ENCODE measurements around the gene TBCK. TPM values are rescaled to one million over a fixed set of nuclear protein-coding genes. Genes with fewer than 3 reads are reported as not detected.

The TBCK gene
- total and polyA plus RNA-seq, 10 donors: 6.7 to 61.3 (median 44.7) TPM

DNA sequence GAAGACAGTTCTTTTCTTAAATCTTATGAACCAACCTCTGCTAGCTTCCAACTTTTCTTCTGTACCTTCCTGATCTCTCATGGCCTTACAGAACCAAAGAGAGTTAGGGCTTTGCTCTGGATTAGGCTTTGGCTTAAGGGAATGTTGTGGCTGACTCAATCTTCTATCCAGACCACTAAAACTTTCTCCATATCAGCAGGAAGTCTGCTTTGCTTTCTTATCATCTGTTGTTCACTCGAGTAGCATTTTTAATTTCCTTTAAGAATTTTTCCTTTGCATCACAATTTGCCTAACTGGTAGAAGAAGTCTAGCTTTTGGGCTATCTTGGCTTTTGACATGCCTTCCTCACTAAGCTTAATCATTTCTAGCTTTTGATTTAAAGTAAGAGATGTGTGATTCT lies 167.0 kb downstream of the TBCK start:
- intact Hi-C loops (cut with DNase I; ENCODE audit: low total_unique reads): no loop called here
- Histone ChIP-seq H3K4me3 (no peak overlapping the region), H3K36me3 (peaks cover 0 to 57% (median 2%) of the 10 kb centered on the region in 6 donors), H3K27ac (no peak overlapping the region), H3K4me1 (no peaks in the 10 kb centered on the region), H3K9me3 (peaks cover 6 to 52% (median 47%) of the 10 kb centered on the region in 8 donors), H3K27me3 (replicated peaks in 1 of 7) (no peaks in the 10 kb centered on the region)
- TF ChIP-seq POLR2AphosphoS5 (IDR thresholded peaks at IDR 0.05) (no peak), POLR2A (IDR thresholded peaks at IDR 0.05) (no peak)
- TF ChIP-seq, protein P1, sequence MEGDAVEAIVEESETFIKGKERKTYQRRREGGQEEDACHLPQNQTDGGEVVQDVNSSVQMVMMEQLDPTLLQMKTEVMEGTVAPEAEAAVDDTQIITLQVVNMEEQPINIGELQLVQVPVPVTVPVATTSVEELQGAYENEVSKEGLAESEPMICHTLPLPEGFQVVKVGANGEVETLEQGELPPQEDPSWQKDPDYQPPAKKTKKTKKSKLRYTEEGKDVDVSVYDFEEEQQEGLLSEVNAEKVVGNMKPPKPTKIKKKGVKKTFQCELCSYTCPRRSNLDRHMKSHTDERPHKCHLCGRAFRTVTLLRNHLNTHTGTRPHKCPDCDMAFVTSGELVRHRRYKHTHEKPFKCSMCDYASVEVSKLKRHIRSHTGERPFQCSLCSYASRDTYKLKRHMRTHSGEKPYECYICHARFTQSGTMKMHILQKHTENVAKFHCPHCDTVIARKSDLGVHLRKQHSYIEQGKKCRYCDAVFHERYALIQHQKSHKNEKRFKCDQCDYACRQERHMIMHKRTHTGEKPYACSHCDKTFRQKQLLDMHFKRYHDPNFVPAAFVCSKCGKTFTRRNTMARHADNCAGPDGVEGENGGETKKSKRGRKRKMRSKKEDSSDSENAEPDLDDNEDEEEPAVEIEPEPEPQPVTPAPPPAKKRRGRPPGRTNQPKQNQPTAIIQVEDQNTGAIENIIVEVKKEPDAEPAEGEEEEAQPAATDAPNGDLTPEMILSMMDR (IDR thresholded peaks at IDR 0.05 in 8 of 11, conservative IDR thresholded peaks at IDR 0.05 in 3 of 11): no peak
- 75 to 89% (median 82%) methylated on average over 1 of the region's 1 CpG for WGBS, 5 donors
- no peak for DNase-seq

DNA sequence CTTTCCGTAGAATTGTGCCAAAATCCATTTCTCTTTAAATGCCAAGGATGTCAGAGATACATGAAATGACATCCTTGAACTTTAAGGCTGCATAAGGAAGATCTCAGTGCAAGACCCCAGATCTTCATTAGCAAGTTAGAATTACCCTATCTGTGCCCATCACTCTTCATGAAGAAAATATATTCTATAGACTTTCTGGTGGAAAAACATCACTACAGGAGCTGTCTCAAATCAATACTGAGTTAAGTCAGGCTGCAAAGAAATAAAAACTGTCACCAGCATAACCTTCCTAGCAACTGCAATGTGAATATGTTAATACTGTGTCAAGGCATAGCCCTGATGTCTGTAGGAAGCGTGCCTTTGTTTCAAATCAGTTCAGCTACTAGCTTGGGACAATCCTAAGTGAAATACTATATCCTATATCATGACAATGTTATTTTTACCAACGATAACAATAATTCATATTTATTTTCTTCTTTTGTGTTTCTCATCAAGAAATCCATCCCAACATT lies 173.3 kb downstream of the TBCK start:
- Histone ChIP-seq H3K9me3 (peaks cover 0 to 30% (median 24%) of the 10 kb centered on the region in 8 donors), H3K27me3 (replicated peaks in 1 of 7) (no peaks in the 10 kb centered on the region), H3K27ac (no peak overlapping the region), H3K36me3 (peaks cover 0 to 40% (median 2%) of the 10 kb centered on the region in 6 donors), H3K4me3 (no peak overlapping the region), H3K4me1 (no peaks in the 10 kb centered on the region)
- no peak for TF ChIP-seq POLR2AphosphoS5 (IDR thresholded peaks at IDR 0.05)
- TF ChIP-seq, protein P1 (IDR thresholded peaks at IDR 0.05 in 8 of 11, conservative IDR thresholded peaks at IDR 0.05 in 3 of 11): no peak
- no peak for TF ChIP-seq POLR2A (IDR thresholded peaks at IDR 0.05)
- no peak for DNase-seq
- intact Hi-C loops (cut with DNase I; ENCODE audit: low total_unique reads): no loop called here
- WGBS, 5 donors: 84 to 89% (median 87%) methylated on average over 3 of the region's 3 CpGs

DNA sequence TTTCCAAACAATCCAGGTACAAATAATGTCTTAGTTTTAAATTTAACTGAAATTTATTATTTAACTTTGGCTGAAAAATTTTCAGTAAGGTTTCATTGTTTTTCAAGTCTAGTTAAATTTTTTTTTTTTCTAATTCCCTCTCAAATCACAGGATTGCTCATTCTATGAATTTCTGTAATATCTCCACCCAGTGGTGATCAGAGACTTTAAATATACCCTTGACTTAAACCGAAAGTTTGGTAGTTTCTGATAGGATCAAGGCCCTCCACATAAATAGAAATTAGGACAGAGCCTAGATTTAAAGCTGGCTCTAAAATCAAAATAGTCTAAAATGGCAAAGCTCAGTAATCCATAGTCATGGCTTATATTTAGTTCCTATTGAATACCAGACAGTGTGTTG lies 175.4 kb downstream of the TBCK start:
- Histone ChIP-seq H3K27me3 (replicated peaks in 1 of 7) (no peaks in the 10 kb centered on the region), H3K36me3 (peaks cover 0 to 27% (median 0%) of the 10 kb centered on the region in 6 donors), H3K4me3 (no peak overlapping the region), H3K27ac (no peak overlapping the region), H3K9me3 (peaks cover 0 to 10% (median 4%) of the 10 kb centered on the region in 8 donors), H3K4me1 (no peaks in the 10 kb centered on the region)
- intact Hi-C loops (cut with DNase I; ENCODE audit: low total_unique reads): no loop called here
- DNase-seq: no peak
- WGBS, 5 donors: 49 to 85% (median 74%) methylated on average over 1 of the region's 1 CpG
- TF ChIP-seq, protein P1 (IDR thresholded peaks at IDR 0.05 in 8 of 11, conservative IDR thresholded peaks at IDR 0.05 in 3 of 11): no peak
- no peak for TF ChIP-seq POLR2AphosphoS5 (IDR thresholded peaks at IDR 0.05)
- no peak for TF ChIP-seq POLR2A (IDR thresholded peaks at IDR 0.05)

DNA sequence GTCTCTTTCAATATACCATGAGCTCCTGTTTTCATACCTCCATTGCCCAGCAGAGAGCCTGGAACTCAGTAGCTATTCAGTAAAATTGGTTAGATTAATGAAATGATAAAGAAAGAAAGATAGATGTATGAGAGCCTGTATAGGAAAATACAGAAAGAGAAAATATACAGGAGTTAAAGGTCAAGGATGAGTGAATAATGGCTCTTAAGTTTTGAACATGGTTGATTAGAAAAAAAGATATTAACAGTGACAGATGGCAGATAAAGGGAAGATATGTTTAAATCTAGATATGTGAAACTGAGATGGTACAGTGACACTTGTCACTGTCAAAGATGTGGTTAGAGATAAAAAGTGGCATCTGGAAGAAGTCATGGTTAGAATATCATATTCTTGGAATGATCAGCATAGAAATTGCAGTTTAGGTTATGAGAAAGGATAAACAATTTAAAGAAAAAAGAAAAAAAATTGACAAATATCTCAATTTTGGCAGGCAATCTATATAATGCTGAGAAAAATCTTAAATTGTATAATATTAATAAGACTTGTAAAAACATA lies 179.2 kb downstream of the TBCK start:
- Histone ChIP-seq H3K27ac (no peak overlapping the region), H3K4me3 (no peak overlapping the region), H3K36me3 (peaks cover 0 to 43% (median 7%) of the 10 kb centered on the region in 6 donors), H3K4me1 (no peaks in the 10 kb centered on the region), H3K27me3 (replicated peaks in 1 of 7) (no peaks in the 10 kb centered on the region), H3K9me3 (peaks cover 0 to 23% (median 14%) of the 10 kb centered on the region in 8 donors)
- intact Hi-C loops (cut with DNase I; ENCODE audit: low total_unique reads): no loop called here
- no peak for DNase-seq
- TF ChIP-seq, protein P1 (IDR thresholded peaks at IDR 0.05 in 8 of 11, conservative IDR thresholded peaks at IDR 0.05 in 3 of 11): no peak
- TF ChIP-seq POLR2A (IDR thresholded peaks at IDR 0.05) (no peak), POLR2AphosphoS5 (IDR thresholded peaks at IDR 0.05) (no peak)

Measured in spleen (tissue), 11 donors.